ENCODE data around the gene DLG5.

DLG5 gene

GRCh38 chr10:77865580-77866324, 60.8 kb downstream of the DLG5 start:
- Histone ChIP-seq H3K36me3 (ENCODE audit: control insufficient read depth, insufficient read depth, low read length) (peaks cover 6% of the 10 kb centered on the region), H3K4me1 (ENCODE audit: control insufficient read depth, insufficient read depth, low read length) (peaks cover 36% of the 10 kb centered on the region), H3K4me3 (ENCODE audit: low read depth, low read length) (no peak overlapping the region), H3K9me3 (ENCODE audit: control insufficient read depth, insufficient read depth, low read length) (no peaks in the 10 kb centered on the region), H3K27me3 (ENCODE audit: control insufficient read depth, insufficient read depth, low read length) (no peaks in the 10 kb centered on the region), H3K9ac (ENCODE audit: low read depth, low read length) (no peak overlapping the region), H3K27ac (ENCODE audit: low read depth, low read length) (peak overlapping the region; percentile 43)

GRCh38 chr10:77864151-77864851, 62.3 kb downstream of the DLG5 start:
- peaks cover 36% of the 10 kb centered on the region for H3K4me1 ChIP-seq (ENCODE audit: control insufficient read depth, insufficient read depth, low read length)
- peak overlapping the region; percentile 29 for H3K27ac ChIP-seq (ENCODE audit: low read depth, low read length)
- no peaks in the 10 kb centered on the region for H3K9me3 ChIP-seq (ENCODE audit: control insufficient read depth, insufficient read depth, low read length)
- H3K36me3 ChIP-seq (ENCODE audit: control insufficient read depth, insufficient read depth, low read length) = peaks cover 8% of the 10 kb centered on the region
- H3K27me3 ChIP-seq (ENCODE audit: control insufficient read depth, insufficient read depth, low read length) = no peaks in the 10 kb centered on the region
- H3K4me3 ChIP-seq (ENCODE audit: low read depth, low read length) = no peak overlapping the region
- no peak overlapping the region for H3K9ac ChIP-seq (ENCODE audit: low read depth, low read length)

- H3K9me3 ChIP-seq (ENCODE audit: control insufficient read depth, insufficient read depth, low read length) = no peaks in the 10 kb centered on the region
- H3K27me3 ChIP-seq (ENCODE audit: control insufficient read depth, insufficient read depth, low read length) = no peaks in the 10 kb centered on the region
- peaks cover 8% of the 10 kb centered on the region for H3K36me3 ChIP-seq (ENCODE audit: control insufficient read depth, insufficient read depth, low read length)
- H3K4me3 ChIP-seq (ENCODE audit: low read depth, low read length) = no peak overlapping the region
- H3K9ac ChIP-seq (ENCODE audit: low read depth, low read length) = no peak overlapping the region
- peaks cover 36% of the 10 kb centered on the region for H3K4me1 ChIP-seq (ENCODE audit: control insufficient read depth, insufficient read depth, low read length)
- H3K27ac ChIP-seq (ENCODE audit: low read depth, low read length) = no peak overlapping the region
Observed at GRCh38 chr10:77863446-77863845, 63.1 kb downstream of the DLG5 start.

- H3K36me3 ChIP-seq (ENCODE audit: control insufficient read depth, insufficient read depth, low read length) = peaks cover 8% of the 10 kb centered on the region
- no peak overlapping the region for H3K27ac ChIP-seq (ENCODE audit: low read depth, low read length)
- no peaks in the 10 kb centered on the region for H3K27me3 ChIP-seq (ENCODE audit: control insufficient read depth, insufficient read depth, low read length)
- H3K9ac ChIP-seq (ENCODE audit: low read depth, low read length) = no peak overlapping the region
- H3K4me3 ChIP-seq (ENCODE audit: low read depth, low read length) = no peak overlapping the region
- H3K9me3 ChIP-seq (ENCODE audit: control insufficient read depth, insufficient read depth, low read length) = no peaks in the 10 kb centered on the region
- H3K4me1 ChIP-seq (ENCODE audit: control insufficient read depth, insufficient read depth, low read length) = peaks cover 30% of the 10 kb centered on the region
Observed at GRCh38 chr10:77862595-77862994, 64.0 kb downstream of the DLG5 start.

- peaks cover 6% of the 10 kb centered on the region; the same call in 1 of the 2 replicates for H3K36me3 ChIP-seq (ENCODE audit: control insufficient read depth, insufficient read depth, low read length)
- H3K9me3 ChIP-seq (ENCODE audit: control insufficient read depth, insufficient read depth, low read length) = no peaks in the 10 kb centered on the region
- H3K4me1 ChIP-seq (ENCODE audit: control insufficient read depth, insufficient read depth, low read length) = peaks cover 19% of the 10 kb centered on the region
- H3K9ac ChIP-seq (ENCODE audit: low read depth, low read length) = no peak overlapping the region
- no peak overlapping the region for H3K4me3 ChIP-seq (ENCODE audit: low read depth, low read length)
- H3K27me3 ChIP-seq (ENCODE audit: control insufficient read depth, insufficient read depth, low read length) = no peaks in the 10 kb centered on the region
- H3K27ac ChIP-seq (ENCODE audit: low read depth, low read length) = no peak overlapping the region
Observed at GRCh38 chr10:77861366-77861765, 65.2 kb downstream of the DLG5 start.

GRCh38 chr10:77859865-77860282, 66.7 kb downstream of the DLG5 start:
- Histone ChIP-seq H3K4me1 (ENCODE audit: control insufficient read depth, insufficient read depth, low read length) (peaks cover 4% of the 10 kb centered on the region; the same call in 1 of the 2 replicates), H3K27me3 (ENCODE audit: control insufficient read depth, insufficient read depth, low read length) (no peaks in the 10 kb centered on the region), H3K27ac (ENCODE audit: low read depth, low read length) (no peak overlapping the region)

DNA sequence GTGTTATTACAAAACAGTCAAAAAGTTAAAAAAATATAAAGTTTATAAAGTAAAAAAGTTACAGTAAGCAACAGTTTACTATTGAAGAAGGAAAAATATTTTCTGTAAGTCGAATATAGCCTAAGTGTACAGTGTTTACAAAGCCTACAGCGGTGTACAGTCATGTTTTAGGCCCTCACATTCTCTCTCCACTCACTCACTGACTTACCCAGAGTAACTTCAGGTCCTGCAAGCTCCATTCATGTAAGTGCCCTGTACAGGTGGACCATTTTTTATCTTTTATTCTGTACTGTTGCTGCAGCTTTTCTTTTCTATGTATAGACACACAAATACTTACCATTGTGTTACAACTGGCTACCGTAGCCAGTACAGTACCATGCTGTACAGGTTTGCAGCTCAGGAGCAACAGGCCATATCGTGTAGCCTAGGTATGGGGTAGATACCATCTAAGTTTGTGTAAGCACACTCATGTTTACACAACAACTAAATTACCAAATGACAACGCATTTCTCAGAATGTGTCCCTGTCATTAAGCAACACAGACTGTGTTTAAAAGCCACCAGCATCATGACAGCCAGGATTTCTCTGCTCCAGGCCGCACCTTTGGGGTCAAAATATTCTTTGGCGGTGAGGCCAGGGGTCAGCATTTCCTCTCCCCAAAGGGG, 67.2 kb downstream of the DLG5 start:
- H3K27me3 ChIP-seq (ENCODE audit: control insufficient read depth, insufficient read depth, low read length) = no peaks in the 10 kb centered on the region
- no peak overlapping the region for H3K4me3 ChIP-seq (ENCODE audit: low read depth, low read length)
- H3K4me1 ChIP-seq (ENCODE audit: control insufficient read depth, insufficient read depth, low read length) = no peaks in the 10 kb centered on the region; the same call in 1 of the 2 replicates
- H3K9me3 ChIP-seq (ENCODE audit: control insufficient read depth, insufficient read depth, low read length) = no peaks in the 10 kb centered on the region
- H3K27ac ChIP-seq (ENCODE audit: low read depth, low read length) = no peak overlapping the region
- H3K9ac ChIP-seq (ENCODE audit: low read depth, low read length) = no peak overlapping the region
- peaks cover 9% of the 10 kb centered on the region for H3K36me3 ChIP-seq (ENCODE audit: control insufficient read depth, insufficient read depth, low read length)

More at GRCh38 chr10:77859865-77860282, 66.7 kb downstream of the DLG5 start:
- Histone ChIP-seq H3K9ac (ENCODE audit: low read depth, low read length) (no peak overlapping the region), H3K9me3 (ENCODE audit: control insufficient read depth, insufficient read depth, low read length) (no peaks in the 10 kb centered on the region), H3K4me3 (ENCODE audit: low read depth, low read length) (no peak overlapping the region), H3K36me3 (ENCODE audit: control insufficient read depth, insufficient read depth, low read length) (peaks cover 6% of the 10 kb centered on the region; the same call in 1 of the 2 replicates)

- H3K4me3 ChIP-seq (ENCODE audit: low read depth, low read length) = no peak overlapping the region
- peaks cover 27% of the 10 kb centered on the region for H3K36me3 ChIP-seq (ENCODE audit: control insufficient read depth, insufficient read depth, low read length)
- no peak overlapping the region for H3K27ac ChIP-seq (ENCODE audit: low read depth, low read length)
Observed at GRCh38 chr10:77857272-77857671, 69.3 kb downstream of the DLG5 start.

DNA sequence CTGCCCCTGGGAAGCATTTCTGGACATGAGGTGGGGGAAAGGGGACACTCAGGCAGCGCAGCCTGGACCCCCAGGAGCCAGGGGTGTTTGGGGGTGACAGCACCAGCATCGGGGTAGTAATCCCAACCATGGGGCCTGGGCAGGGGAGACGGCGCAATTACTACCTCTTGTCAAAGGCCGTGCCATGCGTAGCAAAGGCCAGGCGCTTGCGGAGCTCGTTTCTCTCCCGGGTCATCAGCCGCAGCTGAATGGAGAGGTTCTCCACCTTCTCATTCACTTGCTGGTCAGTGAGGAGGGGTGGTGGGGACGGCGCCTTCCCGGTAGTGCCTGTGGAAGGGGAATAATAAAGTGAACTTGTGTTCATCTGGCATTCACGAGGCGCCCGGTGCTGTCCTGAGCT, 70.0 kb downstream of the DLG5 start:
- H3K9ac ChIP-seq (ENCODE audit: low read depth, low read length) = no peak overlapping the region
- peaks cover 27% of the 10 kb centered on the region for H3K36me3 ChIP-seq (ENCODE audit: control insufficient read depth, insufficient read depth, low read length)
- H3K4me1 ChIP-seq (ENCODE audit: control insufficient read depth, insufficient read depth, low read length) = peaks cover 3% of the 10 kb centered on the region; the same call in 1 of the 2 replicates

More at GRCh38 chr10:77857272-77857671, 69.3 kb downstream of the DLG5 start:
- Histone ChIP-seq H3K9me3 (ENCODE audit: control insufficient read depth, insufficient read depth, low read length) (no peaks in the 10 kb centered on the region), H3K9ac (ENCODE audit: low read depth, low read length) (no peak overlapping the region), H3K27me3 (ENCODE audit: control insufficient read depth, insufficient read depth, low read length) (no peaks in the 10 kb centered on the region), H3K4me1 (ENCODE audit: control insufficient read depth, insufficient read depth, low read length) (no peaks in the 10 kb centered on the region)

DNA sequence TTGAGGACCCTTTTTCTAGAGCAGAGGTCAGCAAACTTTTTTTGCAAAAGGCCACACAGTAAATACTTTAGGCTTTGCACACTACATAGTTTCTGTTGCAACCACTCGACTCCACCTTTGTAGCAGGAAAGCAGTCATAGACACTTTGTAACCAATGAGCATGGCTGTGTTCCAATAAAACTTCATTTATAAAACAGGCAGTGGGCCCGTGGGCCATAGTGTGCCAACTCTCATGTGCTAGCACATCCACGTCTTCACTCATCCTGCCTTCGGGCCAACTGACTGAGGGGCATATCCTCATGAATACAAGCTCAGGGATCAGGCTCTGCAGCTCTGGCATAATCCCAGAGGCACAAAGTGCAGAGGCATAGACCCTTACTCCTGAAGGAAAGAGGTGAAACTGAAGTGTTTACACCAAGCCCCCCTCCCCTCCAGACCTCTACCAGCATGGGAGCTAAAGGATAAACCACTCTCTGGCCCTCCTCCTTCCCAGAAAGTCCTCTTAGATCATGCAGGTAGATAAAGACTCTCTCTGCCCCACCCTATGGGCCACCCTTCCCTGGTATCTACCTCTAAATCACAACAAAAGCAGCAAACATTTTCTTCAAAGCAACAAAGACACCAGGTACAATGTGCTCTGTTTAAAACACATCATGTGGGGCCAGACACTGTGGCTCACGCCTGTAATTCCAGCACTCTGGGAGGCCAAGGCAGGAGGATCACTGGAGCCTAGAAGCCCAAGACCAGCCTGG, 71.0 kb downstream of the DLG5 start:
- Histone ChIP-seq H3K9me3 (ENCODE audit: control insufficient read depth, insufficient read depth, low read length) (no peaks in the 10 kb centered on the region), H3K4me1 (ENCODE audit: control insufficient read depth, insufficient read depth, low read length) (peaks cover 13% of the 10 kb centered on the region), H3K9ac (ENCODE audit: low read depth, low read length) (no peak overlapping the region), H3K36me3 (ENCODE audit: control insufficient read depth, insufficient read depth, low read length) (peaks cover 26% of the 10 kb centered on the region), H3K4me3 (ENCODE audit: low read depth, low read length) (no peak overlapping the region), H3K27ac (ENCODE audit: low read depth, low read length) (no peak overlapping the region), H3K27me3 (ENCODE audit: control insufficient read depth, insufficient read depth, low read length) (no peaks in the 10 kb centered on the region)

More for the DNA sequence above, 70.0 kb downstream of the DLG5 start:
- H3K4me3 ChIP-seq (ENCODE audit: low read depth, low read length) = no peak overlapping the region
- H3K27me3 ChIP-seq (ENCODE audit: control insufficient read depth, insufficient read depth, low read length) = no peaks in the 10 kb centered on the region
- H3K27ac ChIP-seq (ENCODE audit: low read depth, low read length) = no peak overlapping the region
- H3K9me3 ChIP-seq (ENCODE audit: control insufficient read depth, insufficient read depth, low read length) = no peaks in the 10 kb centered on the region
